GM18498 (cell line): ENCODE measurements around the gene NCAPH2.
"Not testable (repeated sequence)": the region's sequence is repeated elsewhere in the genome, so short reads cannot be mapped to it uniquely, and the experiment has no call there.

Experiments
- ATAC-seq: cut with Tn5 transposase; IDR thresholded peaks from one replicate; pipeline ENCODE4 v1.9.1; 2021; ENCODE audit warnings: mild to moderate bottlenecking, moderate library complexity; ENCODE audit not compliant: unreplicated experiment

The NCAPH2 gene

DNA sequence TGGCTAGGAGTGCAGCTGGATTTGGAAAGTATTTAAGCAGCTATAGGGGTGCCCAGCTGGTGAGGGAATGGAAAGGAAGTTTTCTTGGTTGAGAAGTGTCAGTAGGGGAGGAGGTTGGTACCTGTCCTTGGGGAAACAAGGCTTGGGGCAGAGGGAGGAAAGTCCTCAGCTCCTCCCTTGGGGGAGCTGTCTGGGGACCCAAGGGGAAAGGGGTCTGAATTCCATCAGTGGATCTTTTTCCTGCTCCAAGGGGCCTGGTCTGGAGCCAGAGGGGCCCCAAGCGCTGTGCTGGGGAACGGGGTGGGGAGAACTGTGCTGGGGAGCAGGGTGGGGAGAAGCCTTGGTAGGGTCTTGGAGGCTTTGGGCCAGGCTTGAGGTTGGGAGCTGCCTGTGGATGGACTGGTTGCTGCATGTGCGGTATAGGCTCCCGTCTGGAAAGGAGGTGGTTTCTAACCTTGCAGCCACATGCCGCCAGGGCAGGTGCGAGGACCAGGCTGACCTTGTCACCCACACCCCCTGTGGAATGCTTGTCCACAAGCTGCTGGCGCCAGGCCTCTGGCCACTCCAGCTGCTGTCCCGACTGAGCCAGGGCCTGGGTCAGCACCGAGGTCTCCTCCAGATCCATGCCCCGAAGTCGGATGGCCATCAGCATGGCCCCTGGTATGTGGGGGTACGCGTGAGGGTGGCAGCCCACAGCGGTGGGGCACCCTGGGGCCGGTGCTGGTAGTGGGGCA, 20.8 kb downstream of the NCAPH2 start:
- no peak for ATAC-seq

GRCh38 chr22:50529416-50529896, 21.4 kb downstream of the NCAPH2 start:
- ATAC-seq, result no peak

DNA sequence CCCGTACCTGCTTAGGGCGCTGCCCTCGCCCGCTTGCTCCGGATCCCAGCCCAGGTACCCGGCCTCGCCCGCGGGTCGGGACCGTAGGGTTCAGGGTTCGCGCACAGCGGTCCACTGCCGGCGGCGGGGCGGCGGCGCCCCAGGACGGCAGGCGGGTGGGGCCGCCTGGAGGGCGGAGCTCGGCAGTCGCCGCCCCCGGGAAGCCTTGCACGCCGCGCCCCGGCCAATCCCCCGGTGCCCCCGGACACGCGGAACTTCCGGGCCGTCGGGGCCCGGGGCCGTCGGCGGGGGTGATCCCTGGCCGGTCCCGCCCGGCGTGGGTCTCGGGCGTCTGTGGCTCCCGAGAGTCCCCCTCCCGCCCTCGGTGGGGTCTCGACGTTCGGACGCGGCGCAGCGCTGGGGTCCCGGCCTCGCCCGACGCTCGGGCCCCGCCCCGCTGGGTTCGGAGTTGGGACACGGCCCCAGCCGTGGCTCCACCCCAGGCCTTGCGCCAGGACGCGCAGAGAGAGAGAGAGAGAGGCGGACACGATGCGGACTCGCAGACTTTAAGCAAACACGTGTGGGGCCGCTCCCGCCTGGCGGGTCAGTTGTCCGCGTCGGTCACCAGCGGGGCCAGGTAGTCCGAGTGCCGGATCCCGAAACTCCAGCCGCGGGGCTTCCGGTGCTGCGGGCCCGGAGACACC, 22.0 kb downstream of the NCAPH2 start, which contains the start of gene TYMP:
Gene TYMP (minus strand): TSS at position 116 of the 683 bp plus-strand sequence. CDS start 303 bp downstream, outside the sequence.
- peak; percentile 17 for ATAC-seq

DNA sequence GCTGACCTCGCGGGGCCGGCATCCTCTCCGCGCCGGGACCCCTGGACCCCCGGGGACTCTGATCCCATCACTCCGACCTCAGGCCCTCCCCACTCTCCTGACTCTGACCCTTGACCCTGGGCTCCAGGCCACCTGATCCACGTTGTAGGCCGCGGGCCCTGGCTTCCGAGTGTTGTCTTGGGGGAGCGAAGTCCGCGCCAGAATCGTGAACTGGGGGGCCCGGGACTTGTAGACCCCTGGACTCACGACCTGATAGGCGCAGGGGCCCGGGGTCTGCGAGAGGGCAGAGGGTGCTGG, 22.5 kb downstream of the NCAPH2 start:
- ATAC-seq, result no peak

- ATAC-seq, result peak; percentile 27
These were observed 23.0 kb downstream of the NCAPH2 start for GRCh38 chr22:50530877-50531545.

GRCh38 chr22:50531546-50531961, 23.5 kb downstream of the NCAPH2 start:
- peak; percentile 37 for ATAC-seq

DNA sequence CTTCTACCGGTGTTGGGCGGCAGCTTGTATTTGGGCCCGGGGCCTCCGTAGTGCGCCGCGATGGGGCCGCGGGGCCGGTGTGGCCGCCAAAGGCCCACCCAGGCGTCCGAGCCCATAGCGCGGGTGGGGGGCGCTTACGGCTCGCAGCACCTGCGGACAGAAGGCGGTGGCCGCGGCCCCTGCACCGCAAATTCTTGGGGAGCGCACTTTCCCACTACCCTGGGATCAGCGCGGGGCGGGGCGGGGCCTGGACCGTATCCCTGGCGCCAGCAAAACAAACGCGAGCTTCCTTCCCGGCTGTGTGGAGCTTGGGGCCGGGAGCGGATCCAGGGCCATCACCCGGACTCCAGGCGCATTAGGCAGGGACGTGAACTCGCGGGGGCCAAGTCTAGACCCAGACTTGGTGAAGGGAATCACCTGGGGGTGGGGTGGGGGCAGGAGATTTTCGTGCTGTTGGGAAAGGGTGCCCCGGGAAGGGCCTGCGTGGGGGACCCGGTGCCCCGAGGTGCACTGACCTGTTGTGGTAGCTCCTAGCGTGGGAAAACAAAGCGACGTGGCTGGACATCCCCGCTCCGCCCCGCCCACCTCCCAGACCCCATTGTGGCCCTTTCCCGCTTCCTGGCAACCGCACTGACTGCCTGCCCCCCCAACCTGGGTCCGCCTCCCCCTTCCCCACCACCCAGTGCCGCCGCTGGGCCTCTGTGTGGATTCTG, 24.1 kb downstream of the NCAPH2 start:
- ATAC-seq, result no peak

GRCh38 chr22:50532824-50533796, 25.1 kb downstream of the NCAPH2 start:
- ATAC-seq, result no peak

- ATAC-seq, result not testable (repeated sequence)
These were observed 26.1 kb downstream of the NCAPH2 start for GRCh38 chr22:50533856-50534711.

DNA sequence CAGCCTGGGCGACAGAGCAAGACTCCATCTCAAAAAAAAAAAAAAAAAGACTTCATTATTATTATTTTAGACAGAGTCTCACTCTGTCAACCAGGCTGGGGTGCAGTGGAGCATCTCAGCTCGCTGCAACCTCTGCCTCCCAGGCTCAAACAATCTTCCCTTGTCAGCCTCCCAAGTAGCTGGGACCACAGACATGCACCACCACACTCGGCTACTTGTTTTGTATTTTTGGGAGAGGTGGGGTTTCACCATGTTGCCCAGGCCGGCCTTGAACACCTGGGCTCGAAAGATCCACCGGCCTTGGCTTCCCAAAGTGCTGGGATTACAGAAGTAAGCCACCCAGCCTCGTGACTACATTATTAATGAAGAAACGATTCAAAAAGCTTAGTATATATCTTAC, 27.1 kb downstream of the NCAPH2 start:
- no peak for ATAC-seq

GRCh38 chr22:50536226-50536625, 28.2 kb downstream of the NCAPH2 start:
- no peak for ATAC-seq

DNA sequence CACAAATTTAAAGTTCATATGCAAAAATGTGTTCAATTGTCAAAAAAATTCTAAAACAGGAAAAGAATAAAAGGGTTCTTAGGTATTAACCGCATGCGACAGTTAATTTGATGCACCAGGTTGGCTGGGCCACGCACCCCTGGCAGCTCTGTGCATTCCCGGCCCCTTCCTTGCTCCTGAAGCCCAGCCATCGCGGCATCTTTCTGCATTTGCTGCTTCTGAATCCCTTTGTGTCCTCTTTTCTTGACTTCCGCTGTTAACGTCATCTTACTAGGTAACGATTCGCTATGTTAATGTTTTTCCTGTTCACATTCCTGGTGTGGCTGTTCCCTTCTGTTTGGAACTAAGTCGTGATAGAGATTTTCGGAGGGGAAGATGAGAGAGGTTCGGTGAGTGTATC, 29.7 kb downstream of the NCAPH2 start:
- ATAC-seq, result no peak

GRCh38 chr22:50540381-50540780, 32.4 kb downstream of the NCAPH2 start:
- no peak for ATAC-seq

- ATAC-seq, result peak; percentile 28
These were observed 33.6 kb downstream of the NCAPH2 start for GRCh38 chr22:50541667-50542026.

DNA sequence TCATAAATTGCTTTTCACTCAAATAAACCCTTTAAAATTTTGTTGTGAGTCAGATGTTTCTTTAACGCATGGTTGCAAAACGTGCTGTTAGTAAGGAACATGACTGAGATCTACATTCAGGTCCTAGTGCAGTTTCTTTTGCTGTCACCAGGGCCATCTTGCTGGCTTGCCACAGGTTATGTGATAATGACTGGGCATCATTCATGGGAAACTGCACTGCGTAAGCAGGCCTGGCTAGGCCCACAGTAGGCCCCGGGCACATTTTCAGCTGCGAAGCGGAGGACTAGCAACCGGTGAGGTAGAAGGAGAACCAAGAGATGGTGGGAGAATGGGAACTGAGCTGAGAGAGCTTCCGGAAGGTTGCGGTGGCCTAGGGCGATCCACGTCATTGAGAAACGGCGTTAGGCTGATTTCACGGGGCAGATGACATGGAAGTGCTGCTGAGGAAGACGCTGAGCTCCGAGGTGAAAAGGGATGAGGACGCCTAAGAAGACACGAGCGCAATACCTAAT, 34.4 kb downstream of the NCAPH2 start:
- ATAC-seq, result no peak

DNA sequence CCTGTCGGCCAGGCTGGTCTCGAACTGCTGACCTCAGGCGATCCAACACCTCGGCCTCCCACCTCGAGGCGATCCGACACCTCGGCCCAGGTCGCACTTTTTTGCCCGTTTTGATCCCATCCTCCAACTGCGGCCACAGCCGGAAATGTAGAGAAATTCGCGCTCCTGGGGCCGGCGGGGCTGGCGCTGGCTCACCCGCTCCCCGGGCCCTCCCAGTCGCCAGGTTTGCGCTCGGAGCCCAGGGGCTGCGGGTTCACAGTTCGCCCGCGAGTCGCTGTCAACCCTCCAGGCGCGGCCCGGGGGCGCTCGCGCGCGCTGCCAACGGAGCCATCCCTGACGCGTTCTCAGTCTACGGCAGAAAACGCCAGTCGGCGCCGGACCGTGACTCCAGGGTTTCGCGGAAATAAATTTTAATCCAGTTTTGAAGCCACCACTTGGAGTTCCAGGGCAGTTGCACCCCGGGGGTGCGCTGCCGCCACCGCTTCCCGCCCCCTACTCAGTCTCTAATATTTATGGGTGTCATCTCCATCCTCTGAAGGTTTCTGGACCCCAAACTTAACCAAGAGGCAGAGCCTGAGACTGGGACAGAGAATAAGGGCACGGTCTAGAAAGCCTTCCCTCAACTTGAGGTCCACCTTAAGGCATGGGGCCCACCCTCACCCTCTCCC, 36.2 kb downstream of the NCAPH2 start:
- no peak for ATAC-seq

- no peak for ATAC-seq
These were observed 36.8 kb downstream of the NCAPH2 start for GRCh38 chr22:50544746-50545253.
